A549 treated with dexamethasone at 1 μM for 4 hours (cell line): ENCODE results near the gene ZNF302. TPM values are rescaled to one million over a fixed set of nuclear protein-coding genes. Genes with fewer than 3 reads are reported as not detected.

ENCODE experiments used
- total RNA-seq: library from RNA; stranded (reverse); fragments of 200-300 nt; extraction: Qiagen RNA extraction; gene quantifications from 5 replicates; pipeline ENCODE4 v1.2.3, GENCODE V29; 2022

The ZNF302 gene
- 14.6 to 17.7 TPM (median 15.6 TPM) in 5 replicates for total RNA-seq

GRCh38 chr19:34677386-34678084 is at the start of gene ZNF302:
ZNF302 (plus strand) TSS chr19:34677678; CDS start chr19:34678805, 1,127 bp downstream.

GRCh38 chr19:34676697-34677385 is 637 bp upstream of the ZNF302 start, which contains the start of gene SCGB2B2:
SCGB2B2 (minus strand) TSS chr19:34677159; CDS start chr19:34594563, 82,596 bp downstream.

GRCh38 chr19:34733746-34734536 is 56.5 kb downstream of the ZNF302 start, which contains the start of gene ZNF181:
ZNF181 (plus strand) TSS chr19:34734243; CDS start chr19:34735038, 795 bp downstream.

Other genes starting within 250 kb of the ZNF302 start
- gene UBA2, start 249.3 kb upstream of the ZNF302 start, total RNA-seq: 245 to 345 TPM (median 293 TPM) in 5 replicates
- 26.3 to 35.7 TPM (median 33.0 TPM) in 5 replicates for gene WTIP, start 195.9 kb upstream of the ZNF302 start, total RNA-seq
- gene SCGB2B2, start 519 bp upstream of the ZNF302 start, total RNA-seq: 0.28 TPM in 1 of 5 replicates, not detected in the others
- 8.0 to 11.8 TPM (median 10.7 TPM) in 5 replicates for gene ZNF181, start 56.6 kb downstream of the ZNF302 start, total RNA-seq
- gene ZNF599, start 95.5 kb downstream of the ZNF302 start, total RNA-seq: 2.0 to 2.6 TPM (median 2.2 TPM) in 5 replicates
- 5.1 to 6.4 TPM (median 5.5 TPM) in 5 replicates for gene ZNF30, start 249.2 kb downstream of the ZNF302 start, total RNA-seq